H1 (cell line): ENCODE data around the gene UPF1. TPM values are rescaled to one million over a fixed set of nuclear protein-coding genes. Genes with fewer than 3 reads are reported as not detected.

Experiments
- CTCF ChIA-PET: fragments of 300-600 bp; sonication (Branson Sonifier 250); formaldehyde crosslinking; loops from one replicate; lab custom pipeline; 2021; ENCODE audit not compliant: partially characterized antibody; lab: Charles Lee
- POLR2A ChIA-PET: fragments of 300-600 bp; sonication (Branson Sonifier 250); formaldehyde crosslinking; loops from one replicate; lab custom pipeline; 2021; ENCODE audit warnings: inconsistent platforms; ENCODE audit not compliant: partially characterized antibody; lab: Charles Lee
- DNase-seq, 2 experiments: peaks; one replicate each; pipeline versions ENCODE4 v3.0.0 to v3.0.0-alpha.2; 2010 to 2022; ENCODE audit warnings: low spot score in 2 of 2, low read depth in 1 of 2, mixed read lengths in 1 of 2
- FAIRE-seq: peaks from 2 replicates; lab custom pipeline; 2011; peaks lifted over from hg19 to GRCh38; lab: Jason Lieb, UNC
- H2AFZ ChIP-seq: 2 replicates; pipeline ENCODE4 v1.8.1; 2012; ENCODE audit warnings: low read length, inconsistent platforms
- H2AK5ac ChIP-seq: 2 replicates; pipeline ENCODE4 v1.6.1; 2013; ENCODE audit warnings: low read depth, low read length
- H2BK120ac ChIP-seq: replicated peaks from 2 replicates; pipeline ENCODE3; 2013; ENCODE audit warnings: low read depth, low read length, inconsistent platforms
- H2BK12ac ChIP-seq: 2 replicates; pipeline ENCODE4 v1.6.1; 2013; ENCODE audit warnings: low read depth, low read length
- H2BK15ac ChIP-seq: 2 replicates; pipeline ENCODE4 v1.6.1; 2013; ENCODE audit warnings: low read length
- H2BK20ac ChIP-seq: 2 replicates; pipeline ENCODE4 v1.6.1; 2013; ENCODE audit warnings: low read length
- H2BK5ac ChIP-seq: 2 replicates; pipeline ENCODE4 v1.6.1; 2013; ENCODE audit warnings: low read depth, low read length
- H3K14ac ChIP-seq: 2 replicates; pipeline ENCODE4 v1.6.1; 2013; ENCODE audit warnings: inconsistent platforms; ENCODE audit not compliant: insufficient read length
- H3K18ac ChIP-seq: 2 replicates; pipeline ENCODE4 v1.6.1; 2013; ENCODE audit warnings: low read length; ENCODE audit errors: extremely low read depth
- H3K23ac ChIP-seq: 2 replicates; pipeline ENCODE4 v1.6.1; 2013; ENCODE audit warnings: inconsistent platforms; ENCODE audit not compliant: insufficient read length
- H3K23me2 ChIP-seq: 2 replicates; pipeline ENCODE4 v1.6.1; 2013; ENCODE audit warnings: low read depth, low read length
- H3K27ac ChIP-seq: 2 replicates; pipeline ENCODE4 v1.6.1; 2011; ENCODE audit warnings: low read depth, low read length, inconsistent platforms
- H3K27me3 ChIP-seq, 4 experiments: replicated peaks in 1 of 4; 1 replicate in 1 of 4; 2 replicates in 3 of 4; pipeline versions ENCODE4 v1.6.1 to v1.8.1; 2011 to 2013; ENCODE audit warnings: low read length in 3 of 4, mild to moderate bottlenecking in 3 of 4, inconsistent platforms in 2 of 4, mixed read lengths in 2 of 4, moderate library complexity in 1 of 4; ENCODE audit not compliant: control insufficient read depth in 3 of 4, insufficient read depth in 3 of 4; ENCODE audit errors: extremely low read depth in 1 of 4
- H3K36me3 ChIP-seq, 4 experiments: 2 replicates each; pipeline versions ENCODE4 v1.6.1 to v1.8.1; 2011 to 2013; ENCODE audit warnings: mild to moderate bottlenecking in 4 of 4, low read length in 3 of 4, moderate library complexity in 2 of 4, control low read depth in 1 of 4, inconsistent platforms in 1 of 4; ENCODE audit not compliant: insufficient read depth in 4 of 4, control insufficient read depth in 2 of 4
- H3K4ac ChIP-seq: replicated peaks from 2 replicates; pipeline ENCODE3; 2013; ENCODE audit warnings: low read length, low read depth, mixed read lengths, inconsistent platforms; ENCODE audit not compliant: insufficient read length
- H3K4me1 ChIP-seq, 4 experiments: replicated peaks in 1 of 4; 1 replicate in 1 of 4; 2 replicates in 3 of 4; pipeline versions ENCODE4 v1.6.1 to v1.8.1; 2011 to 2013; ENCODE audit warnings: low read length in 3 of 4, inconsistent platforms in 2 of 4, mixed read lengths in 1 of 4; ENCODE audit not compliant: insufficient read depth in 4 of 4, control insufficient read depth in 3 of 4
- H3K4me2 ChIP-seq, 2 experiments: 2 replicates each; pipeline versions ENCODE4 v1.6.1 to v1.8.1; 2011 to 2013; ENCODE audit warnings: low read depth in 2 of 2, low read length in 2 of 2, control low read depth in 1 of 2, inconsistent platforms in 1 of 2, mild to moderate bottlenecking in 1 of 2; ENCODE audit not compliant: insufficient read depth in 1 of 2
- H3K4me3 ChIP-seq, 4 experiments: fragments of 200-600, 300-600 bp in 1 of 4; sonication (generic), shearing (Covaris generic), sonication (Bioruptor Twin) in 1 of 4; 2 replicates each; pipeline versions ENCODE4 v1.5.1 to v1.8.1; 2011 to 2016; ENCODE audit warnings: low read length in 4 of 4, low read depth in 3 of 4, control low read depth in 2 of 4, inconsistent platforms in 2 of 4, mild to moderate bottlenecking in 2 of 4, mixed read lengths in 1 of 4, moderate library complexity in 1 of 4; ENCODE audit not compliant: insufficient read depth in 2 of 4; ENCODE audit errors: extremely low read depth in 1 of 4
- H3K56ac ChIP-seq: replicated peaks from 2 replicates; pipeline ENCODE3; 2013; ENCODE audit warnings: low read depth, mild to moderate bottlenecking, mixed read lengths, low read length, inconsistent platforms; ENCODE audit not compliant: insufficient read length
- H3K79me1 ChIP-seq: 2 replicates; pipeline ENCODE4 v1.6.1; 2013; ENCODE audit warnings: low read depth, low read length, control low read depth
- H3K79me2 ChIP-seq, 2 experiments: 2 replicates each; pipeline versions ENCODE4 v1.6.1 to v1.8.1; 2012 to 2013; ENCODE audit warnings: low read length in 2 of 2, mild to moderate bottlenecking in 2 of 2, inconsistent platforms in 1 of 2; ENCODE audit not compliant: insufficient read depth in 2 of 2, control insufficient read depth in 1 of 2
- H3K9ac ChIP-seq, 4 experiments: replicated peaks in 1 of 4; 1 replicate in 1 of 4; 2 replicates in 3 of 4; pipeline versions ENCODE4 v1.6.1 to v1.8.1; 2011 to 2013; ENCODE audit warnings: low read depth in 3 of 4, low read length in 3 of 4, control low read depth in 2 of 4, mild to moderate bottlenecking in 2 of 4, moderate library complexity in 2 of 4, inconsistent platforms in 1 of 4; ENCODE audit errors: extremely low read depth in 1 of 4
- H3K9me3 ChIP-seq, 2 experiments: 2 replicates each; pipeline versions ENCODE4 v1.6.1 to v1.8.1; 2012 to 2013; ENCODE audit warnings: mild to moderate bottlenecking in 2 of 2, moderate library complexity in 2 of 2, control low read depth in 1 of 2, inconsistent platforms in 1 of 2, low read depth in 1 of 2, low read length in 1 of 2, mixed read lengths in 1 of 2; ENCODE audit not compliant: insufficient read depth in 2 of 2
- H4K20me1 ChIP-seq, 2 experiments: replicated peaks in 1 of 2; 2 replicates each; pipeline versions ENCODE3 to v1.8.1; 2011 to 2013; ENCODE audit warnings: inconsistent platforms in 2 of 2, low read length in 2 of 2, mild to moderate bottlenecking in 1 of 2; ENCODE audit not compliant: insufficient read depth in 2 of 2, control insufficient read depth in 1 of 2
- H4K5ac ChIP-seq: 2 replicates; pipeline ENCODE4 v1.6.1; 2013; ENCODE audit warnings: low read length, low read depth, mixed read lengths, inconsistent platforms; ENCODE audit not compliant: insufficient read length
- H4K8ac ChIP-seq: 2 replicates; pipeline ENCODE4 v1.8.0; 2013; ENCODE audit warnings: mild to moderate bottlenecking, moderate library complexity, low read length, inconsistent platforms; ENCODE audit not compliant: insufficient read depth; ENCODE audit errors: extremely low read depth
- H4K91ac ChIP-seq: replicated peaks from 2 replicates; pipeline ENCODE3; 2013; ENCODE audit warnings: low read length, mixed read lengths, inconsistent platforms; ENCODE audit not compliant: insufficient read length
- BACH1 ChIP-seq: IDR thresholded peaks from 2 replicates; pipeline ENCODE4 v1.6.1; 2012; ENCODE audit warnings: low read length, improper control_type of control experiment
- CBX8 ChIP-seq: fragments of 300-800, 300-1000 bp; sonication (generic); IDR thresholded peaks from 2 replicates; pipeline ENCODE4 v1.7.1; 2016; ENCODE audit warnings: low read depth, low read length, borderline replicate concordance
- CTBP2 ChIP-seq: IDR thresholded peaks from 2 replicates; pipeline ENCODE4 v1.7.0; 2011; ENCODE audit warnings: borderline replicate concordance, mild to moderate bottlenecking, moderate library complexity, mixed read lengths, low read length; ENCODE audit not compliant: insufficient read depth, insufficient read length
- EP300 ChIP-seq, 2 experiments: IDR thresholded peaks; 1 replicate in 1 of 2; 2 replicates in 1 of 2; pipeline ENCODE4 v1.6.1; 2011 to 2012; ENCODE audit warnings: low read depth in 2 of 2, low read length in 2 of 2, mild to moderate bottlenecking in 2 of 2, borderline replicate concordance in 1 of 2, inconsistent platforms in 1 of 2, moderate library complexity in 1 of 2
- EZH2 ChIP-seq: fragments of 200-600 bp; sonication (generic); IDR thresholded peaks from 2 replicates; pipeline ENCODE4 v1.7.1; 2012; ENCODE audit warnings: low read depth, mild to moderate bottlenecking, moderate library complexity, low read length, inconsistent platforms; ENCODE audit not compliant: severe bottlenecking
- FOSL1 ChIP-seq: IDR thresholded peaks from 2 replicates; pipeline ENCODE4 v1.6.1; 2011; ENCODE audit warnings: mild to moderate bottlenecking, low read depth, low read length, moderate library complexity; ENCODE audit not compliant: insufficient read depth
- GABPA ChIP-seq: IDR thresholded peaks from 2 replicates; pipeline ENCODE4 v1.6.1; 2011; ENCODE audit warnings: mild to moderate bottlenecking, low read length, moderate library complexity, borderline replicate concordance; ENCODE audit not compliant: insufficient read depth
- KDM4A ChIP-seq: IDR thresholded peaks from one replicate; pipeline ENCODE4 v1.7.1; 2012; ENCODE audit warnings: low read depth, mild to moderate bottlenecking, moderate library complexity, low read length, inconsistent platforms; ENCODE audit not compliant: severe bottlenecking
- RXRA ChIP-seq: IDR thresholded peaks from 2 replicates; pipeline ENCODE4 v1.6.1; 2011; ENCODE audit warnings: low read depth, mild to moderate bottlenecking, low read length, moderate library complexity; ENCODE audit not compliant: insufficient read depth
- SP1 ChIP-seq: IDR thresholded peaks from 2 replicates; pipeline ENCODE4 v1.6.1; 2011; ENCODE audit warnings: low read depth, low read length
- ZNF274 ChIP-seq: IDR thresholded peaks from 2 replicates; pipeline ENCODE4 v1.7.0; 2012; ENCODE audit warnings: low read length, borderline replicate concordance; ENCODE audit errors: extremely low read depth
- WGBS, 2 experiments: shearing (Covaris generic) in 1 of 2; methylation state at CpG; one replicate each; pipeline versions ENCODE4 v1.1.6 to v1.1.7; 2013 to 2015; ENCODE audit warnings: low lambda C conversion rate in 2 of 2, mixed read lengths in 2 of 2, inconsistent platforms in 1 of 2, low coverage in 1 of 2, missing lambda C conversion rate in 1 of 2; ENCODE audit not compliant: insufficient replicate concordance in 2 of 2, insufficient coverage in 1 of 2, insufficient read length in 1 of 2; ENCODE audit errors: extremely low coverage in 1 of 2, missing lambda C conversion rate in 1 of 2; 5-methylcytosine and 5-hydroxymethylcytosine counted together
- polyA plus RNA-seq, 7 experiments: library from polyadenylated mRNA; depleted of rRNA in 3 of 7; stranded (reverse) in 5 of 7; unstranded in 2 of 7; fragments of >200 nt in 5 of 7; fragments of 200-250 nt in 2 of 7; gene quantifications; 1 replicate in 5 of 7; 2 replicates in 1 of 7; 4 replicates in 1 of 7; pipeline versions ENCODE4 v1.2.1 to v1.2.3, GENCODE V29; 2011 to 2013; ENCODE audit warnings: missing spikeins in 2 of 7, mixed read lengths in 2 of 7
- total RNA-seq: library from RNA; stranded (reverse); fragmentation: NEBNext Ultra II Directional; extraction: Animal tissue kit (Norgen Biotek cat#: 25700); gene quantifications from 2 replicates; pipeline ENCODE4 v1.2.1, GENCODE V29; 2021
- TF ChIP-seq, protein P1 (sequence below): IDR thresholded peaks from 2 replicates; pipeline ENCODE4 v1.6.1; 2012; ENCODE audit warnings: inconsistent platforms

The UPF1 gene
- total and polyA plus RNA-seq, 2 of the 8 experiments (the other 6 are each of a cell fraction or from before 2014, with no cell fraction given), result 46.4 to 62.0 TPM

GRCh38 chr19:18913466-18913865, 81.7 kb downstream of the UPF1 start:
- Histone ChIP-seq H2BK5ac (no peak overlapping the region), H2BK12ac (no peak overlapping the region), H3K9me3 (no peaks in the 10 kb centered on the region), H3K23me2 (peaks cover 1% of the 10 kb centered on the region; the same call in 1 of the 2 replicates), H2AFZ (no peak overlapping the region), H3K56ac (no peak overlapping the region), H2BK20ac (no peak overlapping the region), H3K18ac (no peak overlapping the region), H4K5ac (no peak overlapping the region), H2BK15ac (no peak overlapping the region), H3K36me3 (peaks cover 0 to 13% (median 2%) of the 10 kb centered on the region in 4 experiments; a peak in 3 of 8 replicates), H3K23ac (no peak overlapping the region), H4K8ac (no peak overlapping the region), H3K27me3 (no peaks in the 10 kb centered on the region), H4K91ac (no peak overlapping the region), H4K20me1 (peaks cover 6 to 18% of the 10 kb centered on the region in 2 experiments), H2BK120ac (no peak overlapping the region), H3K4me2 (no peak overlapping the region), H3K4me3 (no peak overlapping the region), H3K4me1 (peaks cover 0 to 2% (median under 1%) of the 10 kb centered on the region in 4 experiments; a peak in 1 of 7 replicates), H2AK5ac (no peak overlapping the region), H3K27ac (no peak overlapping the region), H3K4ac (no peak overlapping the region), H3K9ac (no peak overlapping the region), H3K79me1 (peaks cover 8% of the 10 kb centered on the region), H3K14ac (no peak overlapping the region), H3K79me2 (peaks cover under 1 to 12% of the 10 kb centered on the region in 2 experiments; a peak in 3 of 4 replicates)
- DNase-seq (no peak), FAIRE-seq (no peak)
- WGBS, 2 experiments, result 95% methylated on average over 4 of the region's 5 CpGs; no CpG with 5 or more reads in 1 of the 2 experiments
- CTCF ChIA-PET, result interaction anchor here (0.7 to 2.5 kb wide), 4 partner anchors 12 to 415 kb away, joined by 3 to 11 read pairs (median 4); no protein-coding TSS in a partner anchor
- POLR2A ChIA-PET, result interaction anchor here (0.9 to 1.7 kb wide), 8 partner anchors 9 to 24 kb away, joined by 3 to 5 read pairs (median 3); partner anchors contain the start of gene CERS1
- TF ChIP-seq RXRA (no peak), FOSL1 (no peak), CBX8 (no peak), SP1 (no peak), EP300 (IDR thresholded peaks at IDR 0.05; ENCODE audit: borderline replicate concordance in 1 of 2, low read depth in 2 of 2, low read length in 2 of 2) (no peak), CTBP2 (no peak), BACH1 (no peak), ZNF274 (no peak), GABPA (no peak), EZH2 (no peak), KDM4A (no peak)
- TF ChIP-seq, protein P1, sequence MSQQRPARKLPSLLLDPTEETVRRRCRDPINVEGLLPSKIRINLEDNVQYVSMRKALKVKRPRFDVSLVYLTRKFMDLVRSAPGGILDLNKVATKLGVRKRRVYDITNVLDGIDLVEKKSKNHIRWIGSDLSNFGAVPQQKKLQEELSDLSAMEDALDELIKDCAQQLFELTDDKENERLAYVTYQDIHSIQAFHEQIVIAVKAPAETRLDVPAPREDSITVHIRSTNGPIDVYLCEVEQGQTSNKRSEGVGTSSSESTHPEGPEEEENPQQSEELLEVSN, result no peak
